HCT116 (cell line): ENCODE data around the gene MARCHF6. TPM values are rescaled to one million over a fixed set of nuclear protein-coding genes. Genes with fewer than 3 reads are reported as not detected.
"Not testable (repeated sequence)": the region's sequence is repeated elsewhere in the genome, so short reads cannot be mapped to it uniquely, and the experiment has no call there.

Experiments used
- ATAC-seq: fragments of 200-7000 bp; cut with Tn5 transposase; 2 replicates; pipeline ENCODE4 v1.9.1; 2020; ENCODE audit warnings: mild to moderate bottlenecking, moderate library complexity
- BruUV-seq: library from RNA; stranded (reverse); fragments of 400-500 nt; replicated peaks from 2 replicates; lab custom pipeline; 2021; lab: Mats Ljungman, UMichigan
- CTCF ChIA-PET: fragments of 300-600 bp; sonication (Branson Sonifier 250); formaldehyde crosslinking; loops from one replicate; lab custom pipeline; 2021; ENCODE audit warnings: antibody characterized with exemption; lab: Charles Lee
- POLR2A ChIA-PET: fragments of 300-600, 350-600 bp; sonication (Branson Sonifier 250); formaldehyde crosslinking; loops from one replicate; lab custom pipeline; 2021; ENCODE audit warnings: antibody characterized with exemption; lab: Charles Lee
- RAD21 ChIA-PET, 2 experiments: fragments of 300-600 bp; sonication (Branson Sonifier 250); formaldehyde crosslinking; loops; one replicate each; lab custom pipeline; 2023; ENCODE audit warnings: low total read pairs in 2 of 2; ENCODE audit not compliant: uncharacterized antibody in 2 of 2, unreplicated experiment in 2 of 2, low non-redundant PET in 1 of 2; lab: Charles Lee
- DNase-seq: peaks from one replicate; pipeline ENCODE4 v3.0.0-alpha.2; 2010; ENCODE audit warnings: low read depth, low spot score
- H2AFZ ChIP-seq: fragments of 200-600 bp; shearing (Covaris generic), sonication (generic); 2 replicates; pipeline ENCODE4 v1.6.1; 2017; ENCODE audit warnings: low read depth, mixed run types, mixed read lengths, antibody characterized with exemption, low read length; ENCODE audit not compliant: poor library complexity, severe bottlenecking
- H3K27ac ChIP-seq: 2 replicates; pipeline ENCODE4 v1.5.1; 2012; ENCODE audit warnings: low read depth, low read length
- H3K27me3 ChIP-seq: fragments of 200-600 bp; sonication (generic); 2 replicates; pipeline ENCODE4 v1.6.1; 2016; ENCODE audit warnings: mixed run types, low read length, mixed read lengths; ENCODE audit not compliant: insufficient read depth
- H3K36me3 ChIP-seq, 2 experiments: fragments of 200-500 bp in 1 of 2; fragments of 200-600 bp in 1 of 2; sonication (Bioruptor generic) in 1 of 2; sonication (generic) in 1 of 2; 2 replicates each; pipeline versions ENCODE4 v1.5.1 to v1.6.1; 2014 to 2016; ENCODE audit warnings: low read length in 2 of 2, inconsistent platforms in 1 of 2, mixed read lengths in 1 of 2, mixed run types in 1 of 2; ENCODE audit not compliant: insufficient read depth in 2 of 2, control insufficient read depth in 1 of 2
- H3K4me1 ChIP-seq, 2 experiments: fragments of 200-600 bp in 1 of 2; sonication (generic) in 1 of 2; 2 replicates each; pipeline versions ENCODE4 v1.5.1 to v1.6.1; 2012 to 2017; ENCODE audit warnings: low read length in 2 of 2, inconsistent platforms in 1 of 2, mild to moderate bottlenecking in 1 of 2, mixed read lengths in 1 of 2, mixed run types in 1 of 2, moderate library complexity in 1 of 2; ENCODE audit not compliant: insufficient read depth in 2 of 2, control insufficient read depth in 1 of 2
- H3K4me2 ChIP-seq: fragments of 200-600 bp; sonication (generic); 2 replicates; pipeline ENCODE4 v1.6.1; 2017; ENCODE audit warnings: mixed run types, low read length, mixed read lengths
- H3K4me3 ChIP-seq, 2 experiments: fragments of 200-600 bp in 1 of 2; sonication (generic) in 1 of 2; replicated peaks in 1 of 2; 2 replicates each; pipeline ENCODE4 v1.5.1; 2011 to 2016; ENCODE audit warnings: low read length in 2 of 2, control low read depth in 1 of 2, low read depth in 1 of 2, mild to moderate bottlenecking in 1 of 2, mixed read lengths in 1 of 2, mixed run types in 1 of 2
- H3K79me2 ChIP-seq: fragments of 200-600 bp; sonication (generic); 2 replicates; pipeline ENCODE4 v1.6.1; 2017; ENCODE audit warnings: mild to moderate bottlenecking, mixed run types, low read length, moderate library complexity, mixed read lengths; ENCODE audit not compliant: insufficient read depth
- H3K9ac ChIP-seq: fragments of 200-600 bp; sonication (generic); 2 replicates; pipeline ENCODE4 v1.6.1; 2016; ENCODE audit warnings: low read length, mixed read lengths
- H3K9me2 ChIP-seq: fragments of 200-600 bp; sonication (generic), shearing (Covaris generic); 2 replicates; pipeline ENCODE4 v1.6.1; 2017; ENCODE audit warnings: mixed run types, mild to moderate bottlenecking, moderate library complexity; ENCODE audit not compliant: insufficient read depth
- H3K9me3 ChIP-seq, 2 experiments: fragments of 200-500 bp in 1 of 2; fragments of 200-600 bp in 1 of 2; sonication (Bioruptor generic) in 1 of 2; sonication (generic) in 1 of 2; 2 replicates each; pipeline ENCODE4 v1.6.1; 2014 to 2017; ENCODE audit warnings: low read length in 2 of 2, mixed read lengths in 2 of 2, inconsistent platforms in 1 of 2, low read depth in 1 of 2, mild to moderate bottlenecking in 1 of 2, mixed run types in 1 of 2, moderate library complexity in 1 of 2; ENCODE audit not compliant: control insufficient read depth in 1 of 2, insufficient read depth in 1 of 2
- H4K20me1 ChIP-seq: fragments of 200-600 bp; sonication (generic), shearing (Covaris generic); 2 replicates; pipeline ENCODE4 v1.6.1; 2017; ENCODE audit warnings: mixed run types, mild to moderate bottlenecking, moderate library complexity; ENCODE audit not compliant: insufficient read depth
- CBX3 ChIP-seq: IDR thresholded peaks from 2 replicates; pipeline ENCODE4 v1.6.1; 2012; ENCODE audit warnings: low read depth
- CTCF ChIP-seq, 3 experiments: fragments of 200-600 bp in 1 of 3; sonication (generic) in 1 of 3; IDR thresholded peaks in 2 of 3; conservative IDR thresholded peaks in 1 of 3; 2 replicates each; pipeline ENCODE4 v1.5.1; 2012 to 2017; ENCODE audit warnings: low read depth in 2 of 3, low read length in 2 of 3, antibody characterized with exemption in 1 of 3, borderline replicate concordance in 1 of 3, control low read depth in 1 of 3, mild to moderate bottlenecking in 1 of 3, mixed read lengths in 1 of 3, mixed run types in 1 of 3, moderate library complexity in 1 of 3; ENCODE audit not compliant: insufficient read depth in 1 of 3
- FOSL1 ChIP-seq: IDR thresholded peaks from 2 replicates; pipeline ENCODE4 v1.6.1; 2012; ENCODE audit warnings: low read depth
- JUND ChIP-seq: IDR thresholded peaks from 2 replicates; pipeline ENCODE4 v1.6.1; 2012
- POLR2A ChIP-seq: IDR thresholded peaks from 2 replicates; pipeline ENCODE4 v1.7.0; 2011; ENCODE audit warnings: borderline replicate concordance; ENCODE audit not compliant: insufficient read depth, insufficient read length; ENCODE audit errors: extremely low read depth
- SIN3A ChIP-seq: IDR thresholded peaks from 2 replicates; pipeline ENCODE4 v1.6.1; 2012; ENCODE audit warnings: low read depth
- SP1 ChIP-seq: IDR thresholded peaks from 2 replicates; pipeline ENCODE4 v1.6.1; 2012; ENCODE audit warnings: low read depth
- SRF ChIP-seq: IDR thresholded peaks from 2 replicates; pipeline ENCODE4 v1.6.1; 2012; ENCODE audit warnings: low read depth
- TCF7L2 ChIP-seq: IDR thresholded peaks from 2 replicates; pipeline ENCODE4 v1.7.0; 2011; ENCODE audit warnings: borderline replicate concordance, inconsistent platforms; ENCODE audit not compliant: insufficient read depth, insufficient read length; ENCODE audit errors: extremely low read depth
- YY1 ChIP-seq: IDR thresholded peaks from 2 replicates; pipeline ENCODE4 v1.6.1; 2011; ENCODE audit warnings: low read length, low read depth, moderate library complexity, mild to moderate bottlenecking; ENCODE audit not compliant: insufficient replicate concordance; ENCODE audit errors: extremely low read depth
- intact Hi-C: fragments of 100-400 bp; cut with micrococcal nuclease; formaldehyde crosslinking; loops from 2 replicates; pipeline ENCODE4 v1.10.0; 2022
- total RNA-seq: library from RNA; stranded (reverse); gene quantifications from one replicate; pipeline ENCODE4 v1.2.1, GENCODE V29; 2021; ENCODE audit not compliant: unreplicated experiment
- TF ChIP-seq, protein P1 (sequence below): IDR thresholded peaks from 2 replicates; pipeline ENCODE4 v1.6.1; 2012
- TF ChIP-seq, protein P2 (sequence below): IDR thresholded peaks from 2 replicates; pipeline ENCODE4 v1.6.1; 2012; ENCODE audit warnings: low read depth

MARCHF6 gene
- total RNA-seq, 1 experiment from 2014 or later, result 144 TPM

- intact Hi-C loops, result no loop called here
- no peaks in the 10 kb centered on the region for H3K9me3 ChIP-seq
- no peaks in the 10 kb centered on the region for H3K36me3 ChIP-seq
- DNase-seq (peak; percentile 69), ATAC-seq (peak; percentile 55)
- ChIA-PET CTCF (interaction anchor here (0.7 to 1.9 kb wide), 2 partner anchors 26 to 54 kb away, joined by 3 to 6 read pairs; no protein-coding TSS in a partner anchor), RAD21 (no interaction called here), POLR2A (interaction anchor here (0.7 to 3.2 kb wide), 2 partner anchors 16 to 44 kb away, joined by 3 to 14 read pairs; partner anchors contain the start of gene MARCHF6)
- peak overlapping the region; percentile 39 for H3K9ac ChIP-seq
- 0 out of 2 replicates have a peak, but pooled peaks cover 5% of the 10 kb centered on the region for H3K79me2 ChIP-seq
- H4K20me1 ChIP-seq, result no peaks in the 10 kb centered on the region
- H3K4me2 ChIP-seq, result peak overlapping the region; percentile 60
- no TSS peak for BruUV-seq
- H3K4me3 ChIP-seq, result no peak overlapping the region
- peak overlapping the region; percentile 97 for H2AFZ ChIP-seq
- TF ChIP-seq TCF7L2 (peak; percentile 16), CBX3 (peak; percentile 84; the same call in 1 of the 2 replicates), SIN3A (no peak; the same call in 1 of the 2 replicates), YY1 (peak; percentile 52), SP1 (peak; percentile 47), JUND (peak; percentile 64), FOSL1 (peak; percentile 52; the same call in 1 of the 2 replicates), CTCF (IDR thresholded peaks at IDR 0.05 in 2 of 3, conservative IDR thresholded peaks at IDR 0.05 in 1 of 3; ENCODE audit: borderline replicate concordance in 1 of 3, insufficient read depth in 1 of 3, low read depth in 2 of 3, low read length in 2 of 3) (no peak), POLR2A (no peak), SRF (peak; percentile 22; the same call in 1 of the 2 replicates)
- TF ChIP-seq, protein P1, sequence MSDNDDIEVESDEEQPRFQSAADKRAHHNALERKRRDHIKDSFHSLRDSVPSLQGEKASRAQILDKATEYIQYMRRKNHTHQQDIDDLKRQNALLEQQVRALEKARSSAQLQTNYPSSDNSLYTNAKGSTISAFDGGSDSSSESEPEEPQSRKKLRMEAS, result peak; percentile 80
- TF ChIP-seq, protein P2, sequence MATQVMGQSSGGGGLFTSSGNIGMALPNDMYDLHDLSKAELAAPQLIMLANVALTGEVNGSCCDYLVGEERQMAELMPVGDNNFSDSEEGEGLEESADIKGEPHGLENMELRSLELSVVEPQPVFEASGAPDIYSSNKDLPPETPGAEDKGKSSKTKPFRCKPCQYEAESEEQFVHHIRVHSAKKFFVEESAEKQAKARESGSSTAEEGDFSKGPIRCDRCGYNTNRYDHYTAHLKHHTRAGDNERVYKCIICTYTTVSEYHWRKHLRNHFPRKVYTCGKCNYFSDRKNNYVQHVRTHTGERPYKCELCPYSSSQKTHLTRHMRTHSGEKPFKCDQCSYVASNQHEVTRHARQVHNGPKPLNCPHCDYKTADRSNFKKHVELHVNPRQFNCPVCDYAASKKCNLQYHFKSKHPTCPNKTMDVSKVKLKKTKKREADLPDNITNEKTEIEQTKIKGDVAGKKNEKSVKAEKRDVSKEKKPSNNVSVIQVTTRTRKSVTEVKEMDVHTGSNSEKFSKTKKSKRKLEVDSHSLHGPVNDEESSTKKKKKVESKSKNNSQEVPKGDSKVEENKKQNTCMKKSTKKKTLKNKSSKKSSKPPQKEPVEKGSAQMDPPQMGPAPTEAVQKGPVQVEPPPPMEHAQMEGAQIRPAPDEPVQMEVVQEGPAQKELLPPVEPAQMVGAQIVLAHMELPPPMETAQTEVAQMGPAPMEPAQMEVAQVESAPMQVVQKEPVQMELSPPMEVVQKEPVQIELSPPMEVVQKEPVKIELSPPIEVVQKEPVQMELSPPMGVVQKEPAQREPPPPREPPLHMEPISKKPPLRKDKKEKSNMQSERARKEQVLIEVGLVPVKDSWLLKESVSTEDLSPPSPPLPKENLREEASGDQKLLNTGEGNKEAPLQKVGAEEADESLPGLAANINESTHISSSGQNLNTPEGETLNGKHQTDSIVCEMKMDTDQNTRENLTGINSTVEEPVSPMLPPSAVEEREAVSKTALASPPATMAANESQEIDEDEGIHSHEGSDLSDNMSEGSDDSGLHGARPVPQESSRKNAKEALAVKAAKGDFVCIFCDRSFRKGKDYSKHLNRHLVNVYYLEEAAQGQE, result no peak
- peaks cover 42 to 49% of the 10 kb centered on the region in 2 experiments for H3K4me1 ChIP-seq
- peak overlapping the region; percentile 57 for H3K27ac ChIP-seq
- no peaks in the 10 kb centered on the region for H3K27me3 ChIP-seq
- H3K9me2 ChIP-seq, result no peaks in the 10 kb centered on the region
Measured at GRCh38 chr5:10310066-10310779, 43.3 kb upstream of the MARCHF6 start.

- Histone ChIP-seq H3K4me2 (peak overlapping the region; percentile 60), H3K9ac (peak overlapping the region; percentile 39)
- not testable (repeated sequence) for DNase-seq
Measured at GRCh38 chr5:10310835-10311570, 42.5 kb upstream of the MARCHF6 start.

More at GRCh38 chr5:10310835-10311570, 42.5 kb upstream of the MARCHF6 start:
- intact Hi-C loops, CTCF ChIA-PET, H3K79me2 ChIP-seq, BruUV-seq, H3K9me3 ChIP-seq, RAD21 ChIA-PET, ATAC-seq, H3K9me2 ChIP-seq, H3K27me3 ChIP-seq, H3K4me3 ChIP-seq, H3K36me3 ChIP-seq, H4K20me1 ChIP-seq: not testable (repeated sequence)
- H3K27ac ChIP-seq, result peak overlapping the region; percentile 57
- H2AFZ ChIP-seq, result peak overlapping the region; percentile 97
- H3K4me1 ChIP-seq, result peaks cover 39 to 47% of the 10 kb centered on the region in 2 experiments
- POLR2A ChIA-PET, result interaction anchor here (0.7 to 3.2 kb wide), 2 partner anchors 15 to 43 kb away, joined by 3 to 14 read pairs; partner anchors contain the start of gene MARCHF6
